C4-2B (cell line): ENCODE results near the gene SLC22A6.

ENCODE experiments used
- CTCF ChIP-seq: fragments of 450-650 bp; conservative IDR thresholded peaks from 2 replicates; pipeline ENCODE4 v1.5.1; 2017; ENCODE audit warnings: mild to moderate bottlenecking
- ZFX ChIP-seq: fragments of 450-650 bp; IDR thresholded peaks from 2 replicates; pipeline ENCODE4 v1.6.1; 2017

GRCh38 chr11:63032457-63032856 is 47.7 kb upstream of the SLC22A6 start:
- TF ChIP-seq CTCF (no peak), ZFX (no peak)
